Thyroid gland (tissue), 4 donors: Measurements from ENCODE around the gene SUSD4. TPM values are rescaled to one million over a fixed set of nuclear protein-coding genes. Genes with fewer than 3 reads are reported as not detected.
A peak's percentile ranks its signal among the peaks of the same experiment; 100 is the strongest.

Experiments used
- DNase-seq, 2 donors: peaks; one replicate each; pipeline ENCODE4 v3.0.0-alpha.2; 2019
- H3K27ac ChIP-seq, 3 donors: fragments of 200-600 bp; sonication (generic); 1 replicate in 2 of 3; 2 replicates in 1 of 3; pipeline ENCODE4 v1.5.1; 2016 to 2019; ENCODE audit warnings: mild to moderate bottlenecking in 1 of 3, moderate library complexity in 1 of 3
- H3K27me3 ChIP-seq: fragments of 200-600 bp; sonication (generic); one replicate; pipeline ENCODE4 v1.5.1; 2019
- H3K36me3 ChIP-seq, 2 donors: fragments of 200-600 bp; sonication (generic); one replicate each; pipeline ENCODE4 v1.5.1; 2016 to 2019
- H3K4me1 ChIP-seq, 2 donors: fragments of 200-600 bp; sonication (generic); one replicate each; pipeline ENCODE4 v1.5.1; 2017 to 2019
- H3K4me3 ChIP-seq, 3 donors: fragments of 200-600 bp; sonication (generic); replicated peaks in 1 of 3; 1 replicate in 2 of 3; 2 replicates in 1 of 3; pipeline ENCODE4 v1.5.1; 2016; ENCODE audit warnings: mild to moderate bottlenecking in 1 of 3
- H3K9me3 ChIP-seq: fragments of 200-600 bp; sonication (generic); one replicate; pipeline ENCODE4 v1.5.1; 2017
- CTCF ChIP-seq, 6 experiments: fragments of 200-600 bp in 3 of 6; fragments of 450-650 bp in 3 of 6; sonication (generic) in 3 of 6; IDR thresholded peaks; one replicate each; pipeline ENCODE4 v1.5.1; 2016 to 2019; ENCODE audit warnings: antibody characterized with exemption in 6 of 6, mild to moderate bottlenecking in 2 of 6, inconsistent platforms in 1 of 6, moderate library complexity in 1 of 6
- POLR2A ChIP-seq, 2 donors: fragments of 450-650 bp; IDR thresholded peaks; one replicate each; pipeline ENCODE4 v1.6.1; 2017; ENCODE audit warnings: antibody characterized with exemption in 2 of 2, mild to moderate bottlenecking in 2 of 2, moderate library complexity in 1 of 2
- WGBS, 2 donors: methylation state at CpG; one replicate each; pipeline ENCODE4 v1.1.5; 2017; 5-methylcytosine and 5-hydroxymethylcytosine counted together
- intact Hi-C: fragments of 100-400 bp; cut with DNase I; formaldehyde crosslinking; loops from one replicate; pipeline ENCODE4 v1.15.1; 2023
- total RNA-seq, 4 donors: library from RNA; depleted of rRNA; stranded (reverse); fragments of >200 nt; gene quantifications; one replicate each; pipeline ENCODE4 v1.2.3, GENCODE V29; 2016

SUSD4 gene
- total RNA-seq, 4 donors from 2014 or later: 0.54 to 2.8 (median 0.92) TPM

DNA sequence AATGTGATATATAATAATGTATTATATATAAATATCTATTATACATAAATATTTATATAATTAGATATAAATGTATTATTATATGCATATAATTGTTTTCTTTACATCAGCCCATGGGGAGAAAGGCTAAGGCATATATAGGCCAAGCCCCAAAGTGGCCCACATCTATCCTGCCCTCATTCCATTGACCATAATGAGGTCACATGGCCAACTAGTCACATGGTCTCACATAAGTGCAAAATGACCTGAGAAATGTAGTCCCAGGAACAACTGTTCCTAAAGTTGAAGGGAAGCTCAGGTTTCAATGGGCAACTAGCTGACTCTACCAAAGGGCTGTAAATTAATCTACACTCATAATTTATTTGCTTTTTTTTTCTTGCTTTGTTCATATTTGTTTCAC lies 14.8 kb upstream of the SUSD4 start:
- H3K27ac ChIP-seq: no peak overlapping the region
- DNase-seq: no peak
- intact Hi-C loops: no loop called here
- H3K36me3 ChIP-seq: no peaks in the 10 kb centered on the region
- no peaks in the 10 kb centered on the region for H3K4me1 ChIP-seq
- TF ChIP-seq CTCF (IDR thresholded peaks at IDR 0.05) (no peak), POLR2A (IDR thresholded peaks at IDR 0.05) (no peak)
- no peaks in the 10 kb centered on the region for H3K27me3 ChIP-seq
- H3K4me3 ChIP-seq: no peak overlapping the region
- H3K9me3 ChIP-seq: no peaks in the 10 kb centered on the region

DNA sequence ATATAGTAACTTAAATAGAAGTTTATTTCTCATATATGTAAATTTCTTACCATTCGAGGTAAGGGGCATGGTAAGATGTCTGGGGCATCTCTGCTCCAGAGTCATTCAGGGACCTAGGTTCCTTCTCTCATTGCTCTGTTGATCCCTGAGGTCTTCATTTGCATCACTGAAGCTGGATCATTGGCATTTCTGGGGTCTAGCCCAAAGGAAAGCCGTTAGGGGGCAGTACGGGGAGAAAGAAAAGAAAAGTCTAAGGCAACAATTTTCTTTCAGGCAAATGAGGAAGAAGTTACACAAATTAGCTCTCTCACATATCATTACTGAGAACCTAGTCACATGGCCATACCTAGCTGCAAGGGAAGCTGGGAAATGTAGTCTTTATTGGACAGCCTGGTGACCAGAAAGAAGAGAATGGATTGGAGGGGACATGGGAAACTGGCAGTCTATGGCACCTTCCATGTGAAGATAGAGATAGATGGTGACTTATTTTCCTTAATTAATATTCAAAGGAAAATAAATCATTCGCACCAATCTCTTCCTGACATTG lies 10.2 kb upstream of the SUSD4 start:
- no peak for DNase-seq
- H3K27ac ChIP-seq: no peak overlapping the region
- TF ChIP-seq POLR2A (IDR thresholded peaks at IDR 0.05) (no peak), CTCF (IDR thresholded peaks at IDR 0.05) (no peak)
- no peaks in the 10 kb centered on the region for H3K4me1 ChIP-seq
- no peaks in the 10 kb centered on the region for H3K36me3 ChIP-seq
- no peaks in the 10 kb centered on the region for H3K27me3 ChIP-seq
- WGBS, 2 donors: 77 to 84% methylated on average over 4 of the region's 4 CpGs
- intact Hi-C loops: no loop called here
- H3K4me3 ChIP-seq: no peak overlapping the region
- H3K9me3 ChIP-seq: no peaks in the 10 kb centered on the region

GRCh38 chr1:223364685-223365382 lies 858 bp upstream of the SUSD4 start:
- H3K9me3 ChIP-seq: no peaks in the 10 kb centered on the region
- 6% methylated on average over 24 to 29 of the region's 55 CpGs for WGBS, 2 donors
- no peak for TF ChIP-seq CTCF (IDR thresholded peaks at IDR 0.05)
- TF ChIP-seq POLR2A (IDR thresholded peaks at IDR 0.05): no peak
- H3K27me3 ChIP-seq: no peaks in the 10 kb centered on the region
- H3K27ac ChIP-seq: no peak overlapping the region
- H3K4me3 ChIP-seq: peak overlapping the region in 2 of 3 donors; percentile 25 to 47
- DNase-seq: peak; percentile 3 to 14
- H3K4me1 ChIP-seq: peaks cover 0 to 16% of the 10 kb centered on the region in 2 donors
- no peaks in the 10 kb centered on the region for H3K36me3 ChIP-seq
- intact Hi-C loops: no loop called here

DNA sequence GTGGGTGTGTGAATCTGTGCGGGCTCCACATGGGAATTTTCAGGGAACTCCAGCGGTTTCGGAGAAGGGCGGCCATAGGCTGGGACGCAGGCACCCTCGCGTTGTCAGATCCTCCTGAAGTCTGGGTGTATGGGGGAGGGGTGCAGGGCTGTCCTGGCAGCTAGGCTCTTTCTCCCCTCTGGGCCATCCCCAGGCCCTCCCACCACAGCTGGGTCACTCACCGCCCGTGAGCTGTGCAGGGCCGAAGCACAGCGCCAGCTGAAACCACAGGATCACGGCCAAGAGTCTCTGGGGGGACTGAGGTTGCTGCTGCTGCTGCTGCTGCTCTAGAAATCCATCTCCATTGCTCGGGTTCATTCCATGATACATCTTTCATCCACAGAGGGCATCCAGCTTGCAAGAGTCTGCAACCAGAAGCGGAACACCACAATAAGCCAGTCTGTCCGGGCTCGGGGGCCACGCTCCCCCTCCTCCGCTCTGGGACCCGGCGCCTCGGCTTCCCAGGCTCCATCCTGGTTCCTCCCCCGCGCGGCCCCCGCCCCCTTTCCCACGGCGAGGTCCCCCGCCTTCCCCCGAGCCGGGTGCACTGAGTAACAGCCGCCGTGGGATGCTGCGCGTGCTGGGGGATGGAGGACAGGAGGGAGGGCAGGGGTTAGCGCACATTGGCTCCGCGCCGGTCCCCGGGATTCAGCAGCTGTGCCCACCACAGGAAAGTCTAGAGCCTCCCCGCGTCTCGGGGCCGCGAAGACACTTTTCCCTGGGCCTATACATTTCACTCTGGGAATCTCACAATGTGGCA lies 720 bp downstream of the SUSD4 start:
- WGBS, 2 donors: 0 to 7% methylated on average over 8 to 23 of the region's 44 CpGs
- Histone ChIP-seq H3K36me3 (no peaks in the 10 kb centered on the region), H3K27ac (no peak overlapping the region), H3K27me3 (no peaks in the 10 kb centered on the region), H3K4me3 (peak overlapping the region in 2 of 3 donors; percentile 22 to 47), H3K9me3 (no peaks in the 10 kb centered on the region), H3K4me1 (peaks cover 0 to 16% of the 10 kb centered on the region in 2 donors)
- peak; percentile 20 to 23 for DNase-seq
- intact Hi-C loops: no loop called here
- TF ChIP-seq POLR2A (IDR thresholded peaks at IDR 0.05): no peak
- no peak for TF ChIP-seq CTCF (IDR thresholded peaks at IDR 0.05)

DNA sequence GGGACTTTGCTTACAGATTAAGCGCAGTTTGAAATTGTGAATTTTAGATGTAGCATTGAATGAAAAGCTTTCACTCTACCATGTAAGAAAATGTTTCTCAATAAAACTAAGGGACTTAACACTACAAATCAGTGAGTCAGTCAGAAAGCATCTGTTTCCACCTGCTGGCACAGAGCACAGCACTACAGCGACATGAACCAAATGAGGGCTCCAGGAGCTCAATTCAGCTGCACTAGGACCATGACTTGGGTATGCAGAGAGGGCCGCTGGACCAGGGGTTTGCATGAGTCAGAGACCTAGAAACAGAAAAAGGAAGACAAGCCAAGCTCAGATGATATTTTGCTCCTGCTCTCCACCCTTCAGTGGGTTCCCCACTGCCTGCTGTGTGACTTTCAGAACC lies 5.2 kb downstream of the SUSD4 start:
- no peak for DNase-seq
- no peaks in the 10 kb centered on the region for H3K36me3 ChIP-seq
- no peak overlapping the region for H3K27ac ChIP-seq
- H3K4me3 ChIP-seq: no peak overlapping the region
- WGBS, 2 donors: 87 to 95% methylated on average over 3 of the region's 3 CpGs
- intact Hi-C loops: no loop called here
- H3K9me3 ChIP-seq: no peaks in the 10 kb centered on the region
- H3K4me1 ChIP-seq: peaks cover 0 to 9% of the 10 kb centered on the region in 2 donors
- TF ChIP-seq POLR2A (IDR thresholded peaks at IDR 0.05): no peak
- no peak for TF ChIP-seq CTCF (IDR thresholded peaks at IDR 0.05)
- H3K27me3 ChIP-seq: no peaks in the 10 kb centered on the region
